ENCODE results near the gene ALS2CL.
"Not testable (repeated sequence)": the region's sequence is repeated elsewhere in the genome, so short reads cannot be mapped to it uniquely, and the experiment has no call there.

ALS2CL gene

DNA sequence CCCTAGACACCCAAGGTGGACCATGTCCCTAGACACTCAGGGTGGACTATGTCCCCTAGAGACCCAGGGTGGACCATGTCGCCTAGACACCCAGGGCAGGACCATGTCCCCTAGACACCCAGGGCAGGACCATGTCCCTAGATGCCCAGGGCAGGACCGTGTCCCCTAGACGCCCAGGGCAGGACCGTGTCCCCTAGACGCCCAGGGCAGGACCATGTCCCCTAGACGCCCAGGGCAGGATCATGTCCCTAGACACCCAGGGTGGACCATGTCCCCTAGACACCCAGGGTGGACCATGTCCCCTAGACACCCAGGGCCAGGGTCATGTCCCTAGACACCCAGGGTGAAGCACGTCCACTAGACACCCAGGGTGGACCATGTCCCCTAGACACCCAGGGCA, 10.9 kb upstream of the ALS2CL start:
- DNase-seq: not testable (repeated sequence)

DNA sequence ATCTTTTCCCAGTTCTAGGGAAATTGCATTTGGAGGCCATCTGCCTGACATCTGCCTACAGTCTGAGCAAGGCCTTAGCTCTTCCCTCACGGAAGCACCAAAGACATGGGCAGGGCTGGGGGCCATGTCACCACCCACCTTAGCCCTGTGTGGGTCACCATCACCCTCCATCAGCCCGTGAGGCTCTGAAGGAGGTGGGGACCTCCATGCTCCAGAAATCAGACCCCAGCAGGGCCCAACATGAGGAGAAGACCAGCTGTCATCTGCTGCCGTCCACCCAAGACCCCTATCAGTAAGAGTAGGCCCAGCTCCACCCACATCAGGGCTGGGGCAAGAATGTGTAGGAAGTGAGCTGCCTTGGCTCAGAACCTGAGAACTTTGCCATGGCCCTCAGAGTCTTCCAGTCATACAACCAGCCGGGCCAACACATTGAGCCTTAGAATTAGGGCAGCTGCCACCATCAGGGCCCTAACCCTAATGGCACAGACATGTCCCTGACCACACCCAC, 9.6 kb upstream of the ALS2CL start:
- DNase-seq: no peak

GRCh38 chr3:46702246-46703012, 8.9 kb upstream of the ALS2CL start:
- no peak for DNase-seq

DNA sequence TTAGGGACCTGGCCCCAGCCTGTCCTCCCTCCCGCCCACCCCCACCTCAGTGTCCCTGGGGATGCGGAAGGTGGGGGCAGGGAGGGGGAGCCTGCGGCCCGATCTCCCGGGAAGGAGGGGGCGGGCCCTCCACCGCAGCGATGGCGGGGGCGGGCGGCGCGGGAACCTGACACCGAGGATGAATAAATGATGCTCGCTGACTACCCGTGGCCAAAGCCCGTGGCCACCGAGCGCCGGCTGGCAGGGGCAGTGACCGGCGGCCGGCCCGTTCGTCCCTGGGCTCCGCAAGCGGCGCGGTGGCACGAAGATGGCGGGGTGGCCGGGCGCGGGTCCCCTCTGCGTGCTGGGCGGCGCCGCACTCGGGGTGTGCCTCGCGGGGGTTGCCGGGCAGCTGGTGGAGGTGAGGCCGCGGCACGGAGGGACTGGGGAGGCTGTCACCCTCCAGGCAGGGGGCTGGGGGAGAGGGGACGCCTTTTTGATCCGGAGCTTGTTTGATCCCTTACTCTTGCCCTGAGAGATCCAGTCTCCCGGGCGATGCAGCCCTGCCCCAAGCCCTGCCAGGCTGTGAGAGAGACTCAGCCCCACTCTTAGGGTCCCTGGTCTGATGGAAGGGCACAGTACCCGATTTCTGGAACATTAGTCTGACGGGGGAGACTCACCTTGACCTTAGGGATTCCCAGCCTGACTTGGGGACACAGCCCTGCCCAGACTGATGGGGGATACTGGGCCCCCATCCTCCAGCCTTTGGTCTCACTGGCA, 7.9 kb upstream of the ALS2CL start, which contains the start of gene TMIE:
TSS of gene TMIE (plus strand) at position 212 of the 759 bp plus-strand sequence. CDS start at position 308, 96 bp downstream.
- DNase-seq: no peak

DNA sequence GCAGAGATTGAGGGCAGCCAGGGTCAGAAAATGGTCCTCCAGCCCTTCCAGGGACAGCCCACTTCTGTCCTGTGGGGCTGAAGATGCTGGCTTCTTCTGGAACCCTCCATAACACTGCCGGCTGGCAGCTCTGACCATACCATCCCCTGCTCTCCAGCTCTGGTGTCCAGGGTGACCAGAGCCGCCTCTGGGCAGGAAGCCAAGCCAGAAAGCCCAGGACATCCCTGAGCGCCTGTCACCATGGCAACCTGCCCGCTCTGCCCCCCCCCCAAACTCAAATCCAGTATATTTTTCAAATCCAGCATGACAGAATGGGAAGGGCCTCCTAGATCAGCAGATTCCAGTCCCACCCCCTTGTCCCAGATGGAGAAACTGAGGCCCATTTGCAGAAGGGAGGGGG, 7.3 kb upstream of the ALS2CL start:
- no peak for DNase-seq

GRCh38 chr3:46699676-46700523, 6.4 kb upstream of the ALS2CL start:
- DNase-seq: no peak

- no peak for DNase-seq
Observed at GRCh38 chr3:46695962-46696894, 2.7 kb upstream of the ALS2CL start.

DNA sequence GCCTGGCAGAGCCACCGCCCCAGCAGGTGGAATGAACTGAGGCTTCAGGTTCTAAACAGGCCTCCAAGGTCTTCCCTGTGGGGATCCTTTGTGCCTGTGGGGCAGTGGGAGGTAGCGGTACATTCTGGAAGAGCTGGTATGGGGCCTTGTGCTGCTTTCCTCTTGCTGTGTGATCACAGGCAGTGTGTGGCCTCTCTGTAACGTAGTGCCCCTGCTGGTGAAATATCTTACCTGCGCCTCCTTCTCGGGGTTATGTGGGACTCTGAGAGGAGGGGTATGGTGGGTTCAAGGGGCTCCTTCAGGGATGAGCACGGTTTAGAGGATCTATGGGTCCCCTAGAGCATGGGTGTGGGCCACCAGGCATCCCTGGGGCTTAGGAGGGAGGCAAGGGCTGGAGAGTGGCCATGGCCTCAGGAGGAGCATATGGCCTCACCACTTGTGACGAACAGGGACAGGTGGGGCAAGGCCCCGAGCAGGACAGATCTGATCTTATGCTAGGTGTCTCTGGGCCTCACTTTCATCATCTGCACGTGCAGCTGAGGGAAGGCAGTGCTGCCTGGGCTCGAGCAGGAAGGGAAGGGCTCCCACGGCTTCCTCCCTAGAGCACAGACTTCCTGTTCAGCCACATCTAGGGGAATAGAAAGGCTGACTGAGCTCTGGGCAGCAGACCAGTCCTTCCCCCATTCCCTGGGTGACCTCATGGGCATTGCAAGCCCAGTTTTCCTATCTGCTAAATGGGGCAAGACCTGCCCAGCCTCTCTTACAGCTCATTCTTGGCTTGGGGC, 1.9 kb upstream of the ALS2CL start:
- DNase-seq: peak; percentile 41 to 57

DNA sequence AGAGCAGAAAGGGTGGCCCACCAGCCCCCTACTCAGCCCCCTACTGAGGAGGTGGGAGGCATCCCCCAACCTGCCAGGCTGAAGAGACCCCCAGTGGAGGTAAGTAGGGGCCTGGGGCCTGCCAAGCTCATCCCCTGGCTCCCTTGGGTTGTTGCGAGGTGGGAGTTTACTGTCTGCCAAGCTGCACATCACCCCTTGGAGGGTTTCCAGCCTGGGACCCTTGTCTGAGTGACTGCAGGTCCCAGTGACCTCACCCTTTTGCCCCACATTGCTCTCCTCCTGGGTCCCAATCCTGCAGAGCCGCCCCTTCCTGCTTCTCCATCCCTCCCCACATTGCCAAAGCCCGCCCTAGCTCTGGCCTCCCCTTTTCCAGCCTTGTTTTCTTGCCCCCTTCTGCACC, 1.0 kb upstream of the ALS2CL start:
- DNase-seq: no peak

DNA sequence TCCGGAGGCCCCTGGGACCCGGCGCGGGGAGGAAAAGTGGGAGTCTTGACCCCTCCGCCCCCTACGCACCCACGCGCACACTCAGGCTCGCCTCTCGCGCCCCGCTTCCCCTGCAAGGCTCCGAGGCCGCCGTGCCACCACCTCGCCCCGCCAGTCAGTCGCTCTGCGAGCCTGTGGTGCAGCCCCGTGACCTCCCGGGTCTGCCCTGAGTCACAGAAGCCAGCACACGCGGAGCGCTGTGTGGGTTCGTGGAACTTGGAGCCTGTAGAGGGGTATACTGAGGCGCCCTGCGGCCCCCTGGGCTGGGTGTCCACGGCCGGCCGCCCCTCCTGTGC, 380 bp upstream of the ALS2CL start:
- DNase-seq: peak; percentile 53 to 59

- DNase-seq: no peak
Observed at GRCh38 chr3:46692566-46692990, 901 bp downstream of the ALS2CL start.

DNA sequence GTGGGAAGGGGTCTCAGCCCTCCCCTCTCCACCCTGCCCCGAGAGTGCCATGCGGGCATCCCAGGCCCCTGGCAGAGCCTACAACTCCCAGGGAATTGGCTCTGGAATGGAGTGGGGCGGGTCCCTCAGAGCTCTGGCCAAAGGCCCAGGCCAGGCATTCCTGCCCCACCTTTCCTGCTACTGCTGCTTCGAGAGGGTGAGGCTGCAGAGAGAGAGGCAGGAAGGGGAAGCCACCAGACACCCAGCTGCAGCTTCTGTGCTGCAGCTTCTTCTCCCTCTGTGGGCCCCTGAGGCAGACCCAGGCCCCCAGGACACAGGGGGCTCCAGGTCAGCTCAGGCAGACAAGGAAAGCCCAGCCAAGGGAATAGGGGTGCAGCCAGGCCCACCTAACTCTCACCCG, 2.7 kb downstream of the ALS2CL start:
- DNase-seq: no peak

GRCh38 chr3:46685446-46685845, 8.0 kb downstream of the ALS2CL start:
- no peak for DNase-seq

DNA sequence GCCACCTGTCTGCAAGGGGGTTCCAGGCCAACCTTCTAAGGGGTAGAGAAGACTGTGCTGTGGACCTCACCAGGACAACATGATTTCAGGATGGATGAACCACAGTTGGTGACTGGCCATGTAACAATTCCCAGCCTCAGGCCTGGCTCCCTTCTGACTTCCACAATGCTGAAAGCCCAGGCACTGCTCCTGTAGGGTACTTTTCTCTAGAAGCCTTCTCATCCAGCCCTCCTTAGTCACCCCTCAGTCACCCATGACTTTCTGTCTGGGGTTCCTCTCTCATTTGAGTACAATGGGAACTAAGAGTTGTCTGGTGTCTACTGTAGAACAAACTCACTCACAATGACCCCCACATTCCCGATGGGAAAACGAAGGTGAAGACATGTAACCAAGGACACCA, 8.6 kb downstream of the ALS2CL start:
- no peak for DNase-seq

DNA sequence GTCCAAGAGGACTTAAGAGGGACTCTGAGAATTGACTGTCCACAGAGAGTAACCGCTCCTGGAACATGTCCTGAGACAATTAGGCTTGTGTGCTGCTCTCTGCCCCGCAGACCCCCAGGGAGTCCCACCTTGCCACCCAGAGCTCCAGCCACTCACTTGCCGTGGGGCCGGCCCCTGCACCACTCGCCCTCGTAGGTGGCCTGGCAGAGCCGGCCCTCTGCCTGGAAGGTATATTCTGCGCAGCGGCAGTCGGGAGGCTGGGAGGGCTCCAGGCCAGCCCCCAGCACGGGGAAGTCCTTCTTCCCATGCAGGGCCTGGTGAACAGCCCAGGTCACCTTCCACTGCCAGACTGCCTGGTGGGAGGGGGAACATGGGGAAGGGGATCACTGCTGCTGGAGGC, 10.5 kb downstream of the ALS2CL start:
- DNase-seq: no peak

DNA sequence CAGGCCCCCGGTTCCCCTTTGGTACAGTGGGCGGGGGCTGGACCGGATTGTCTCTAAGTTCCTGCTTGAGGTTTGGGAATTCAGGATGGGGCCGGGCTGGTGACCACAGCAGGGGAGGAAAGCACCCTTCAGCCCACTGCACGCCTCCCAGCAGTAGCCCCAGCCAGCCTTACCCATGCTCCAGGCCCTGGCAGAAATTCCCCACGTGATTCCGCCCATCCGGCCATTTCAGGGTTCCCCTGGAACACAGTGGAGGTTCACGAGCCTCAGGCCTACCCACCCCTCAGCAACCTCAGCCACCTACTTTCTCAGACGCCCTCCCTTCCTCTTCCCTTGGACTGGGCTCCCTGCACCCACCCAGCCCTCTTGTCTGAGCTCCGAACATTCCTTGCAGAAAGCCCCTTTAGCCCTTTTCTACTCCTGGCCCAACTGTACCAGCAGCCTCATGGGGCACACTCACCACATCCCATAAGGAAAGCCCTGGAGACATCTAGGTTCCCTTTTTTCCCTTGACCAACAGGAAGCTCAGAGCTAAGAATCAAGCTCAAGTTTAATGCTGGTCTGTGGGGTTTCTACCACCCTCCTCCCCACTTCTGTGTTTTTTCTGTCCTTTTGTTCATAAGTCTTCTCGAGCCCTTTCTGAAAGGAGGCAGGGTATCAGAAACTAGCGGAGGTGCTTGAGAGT, 11.5 kb downstream of the ALS2CL start:
- no peak for DNase-seq

- DNase-seq: no peak
Observed at GRCh38 chr3:46681387-46681786, 12.1 kb downstream of the ALS2CL start.

GRCh38 chr3:46680298-46680826, 13.1 kb downstream of the ALS2CL start:
- DNase-seq: no peak

GRCh38 chr3:46679681-46680080, 13.8 kb downstream of the ALS2CL start:
- DNase-seq: no peak

GRCh38 chr3:46678280-46678679, 15.2 kb downstream of the ALS2CL start:
- DNase-seq: no peak

DNA sequence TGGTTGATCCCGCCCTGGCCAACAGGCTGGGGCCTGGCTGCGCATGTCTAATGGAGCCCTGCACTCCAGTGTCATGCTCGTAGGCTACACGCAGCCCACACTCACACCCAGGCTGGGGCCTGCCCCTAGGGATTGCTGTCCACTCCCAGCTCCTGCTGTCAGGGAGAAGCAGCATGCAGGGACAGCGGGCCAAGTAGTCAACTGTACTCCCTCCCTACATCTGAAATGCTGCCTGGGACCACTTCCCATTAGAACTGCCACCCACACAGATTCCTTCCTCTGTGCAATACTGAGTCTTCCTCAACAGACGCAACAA, 16.1 kb downstream of the ALS2CL start:
- DNase-seq: no peak
